CD4-positive, alpha-beta T cell treated with Interleukin-12 subunit alpha and Interleukin-12 subunit beta, for 1 hour (primary cell): Measurements from ENCODE around the gene SHROOM3.

Experiments
- DNase-seq: peaks from one replicate; pipeline ENCODE4 v3.0.0-alpha.2; 2020

The SHROOM3 gene

GRCh38 chr4:76729460-76729859 is 294.4 kb downstream of the SHROOM3 start:
- DNase-seq: no peak

- no peak for DNase-seq
Observed at GRCh38 chr4:76729980-76730379, 295.0 kb downstream of the SHROOM3 start.

GRCh38 chr4:76732246-76732645 is 297.2 kb downstream of the SHROOM3 start:
- no peak for DNase-seq

- DNase-seq: no peak
Observed at GRCh38 chr4:76733068-76733771, 298.2 kb downstream of the SHROOM3 start.

GRCh38 chr4:76736414-76736813 is 301.4 kb downstream of the SHROOM3 start:
- no peak for DNase-seq

GRCh38 chr4:76737180-76737579 is 302.2 kb downstream of the SHROOM3 start:
- no peak for DNase-seq

GRCh38 chr4:76737771-76738085 is 302.7 kb downstream of the SHROOM3 start:
- no peak for DNase-seq

GRCh38 chr4:76738086-76738931 is 303.3 kb downstream of the SHROOM3 start:
- DNase-seq: no peak

GRCh38 chr4:76740192-76740591 is 305.2 kb downstream of the SHROOM3 start:
- no peak for DNase-seq

- no peak for DNase-seq
Observed at GRCh38 chr4:76740866-76741662, 306.0 kb downstream of the SHROOM3 start.

- DNase-seq: no peak
Observed at GRCh38 chr4:76741663-76742020, 306.6 kb downstream of the SHROOM3 start.

- DNase-seq: no peak
Observed at GRCh38 chr4:76744241-76744921, 309.4 kb downstream of the SHROOM3 start.

- DNase-seq: no peak
Observed at GRCh38 chr4:76745240-76745639, 310.2 kb downstream of the SHROOM3 start.

GRCh38 chr4:76747563-76747962 is 312.5 kb downstream of the SHROOM3 start:
- DNase-seq: no peak

GRCh38 chr4:76748649-76749048 is 313.6 kb downstream of the SHROOM3 start:
- DNase-seq: no peak

- DNase-seq: no peak
Observed at GRCh38 chr4:76749355-76749754, 314.3 kb downstream of the SHROOM3 start.

GRCh38 chr4:76750716-76751115 is 315.7 kb downstream of the SHROOM3 start:
- DNase-seq: no peak

GRCh38 chr4:76751612-76752343 is 316.7 kb downstream of the SHROOM3 start:
- no peak for DNase-seq

GRCh38 chr4:76752861-76753501 is 318.0 kb downstream of the SHROOM3 start:
- DNase-seq: no peak

GRCh38 chr4:76753814-76754213 is 318.8 kb downstream of the SHROOM3 start:
- DNase-seq: no peak

GRCh38 chr4:76754439-76754838 is 319.4 kb downstream of the SHROOM3 start:
- DNase-seq: no peak

- DNase-seq: no peak
Observed at GRCh38 chr4:76755756-76756155, 320.7 kb downstream of the SHROOM3 start.
